Inferior parietal cortex (tissue), 1 donor: ENCODE measurements around the gene BOD1L1.
A peak's percentile ranks its signal among the peaks of the same experiment; 100 is the strongest.

Experiments used
- DNase-seq: peaks from one replicate; pipeline ENCODE4 v3.0.0-alpha.2; 2016; ENCODE audit errors: extremely low spot score

The BOD1L1 gene

DNA sequence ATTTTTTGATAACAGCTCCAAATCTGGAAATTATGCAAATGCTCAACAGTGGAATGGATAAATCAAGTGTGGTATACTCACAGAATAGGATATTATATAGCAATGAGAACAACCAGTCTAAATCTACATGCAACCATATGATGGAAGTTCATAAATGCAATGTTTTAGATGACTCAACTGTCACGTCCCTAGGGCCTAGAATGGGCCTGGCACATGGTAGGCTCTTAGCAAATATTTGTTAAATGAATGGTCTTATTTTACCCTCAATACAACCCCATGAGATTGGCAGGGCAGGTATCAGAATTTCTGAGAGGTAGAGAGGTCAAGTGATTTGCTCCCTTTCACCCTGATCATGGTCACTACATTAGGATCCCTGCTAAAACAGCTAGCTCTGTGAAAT is 68.6 kb downstream of the BOD1L1 start:
- no peak for DNase-seq

- no peak for DNase-seq
These were observed 72.2 kb downstream of the BOD1L1 start for GRCh38 chr4:13555325-13555724.

DNA sequence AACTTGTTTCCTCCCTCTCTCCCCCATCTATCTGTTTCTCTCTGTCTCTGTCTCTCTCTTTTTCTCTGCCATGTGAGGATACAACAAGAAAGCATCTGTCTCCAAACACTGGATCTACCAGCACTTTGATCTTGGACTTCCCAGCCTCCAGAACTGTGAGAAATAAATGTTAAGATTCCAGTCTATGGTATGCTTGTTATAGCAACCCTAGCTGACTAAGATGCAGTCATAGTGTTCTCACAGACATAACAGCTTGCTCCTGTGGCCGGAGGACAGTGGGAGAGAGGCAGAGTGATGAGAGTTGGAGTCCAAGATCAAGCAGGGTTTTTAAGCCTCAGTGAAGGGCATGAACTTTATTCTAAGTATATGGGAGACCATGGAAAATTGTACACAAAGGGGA is 74.4 kb downstream of the BOD1L1 start:
- DNase-seq: no peak

DNA sequence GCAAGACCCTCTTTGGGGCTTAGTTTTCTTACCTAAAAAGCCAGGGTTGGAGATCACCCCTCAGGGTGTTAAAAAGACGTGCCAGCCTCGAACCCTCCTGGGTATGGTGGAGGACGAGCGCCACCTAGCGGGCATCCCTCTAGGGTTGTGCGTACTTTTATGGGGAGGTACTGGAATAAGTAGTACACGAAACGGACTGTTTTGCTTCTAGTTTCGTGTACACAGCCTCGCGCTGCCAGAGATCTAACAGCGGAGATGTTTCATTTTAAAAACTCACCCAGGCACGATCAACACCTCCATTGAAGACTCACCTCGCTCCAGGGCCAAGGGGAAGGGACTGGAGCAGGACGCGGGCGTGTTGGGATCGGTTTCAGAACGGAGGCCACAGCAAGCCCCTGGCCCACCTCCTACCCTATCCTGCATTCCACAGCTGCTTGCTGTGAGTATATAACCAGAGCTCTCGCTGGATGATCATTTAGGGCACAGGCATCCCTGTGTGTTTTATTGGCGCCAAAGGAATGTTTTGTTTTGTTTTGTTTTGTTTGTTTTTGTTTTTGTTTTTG is 78.5 kb downstream of the BOD1L1 start:
- DNase-seq: peak; percentile 76

- DNase-seq: no peak
These were observed 79.2 kb downstream of the BOD1L1 start for GRCh38 chr4:13548059-13548983.

DNA sequence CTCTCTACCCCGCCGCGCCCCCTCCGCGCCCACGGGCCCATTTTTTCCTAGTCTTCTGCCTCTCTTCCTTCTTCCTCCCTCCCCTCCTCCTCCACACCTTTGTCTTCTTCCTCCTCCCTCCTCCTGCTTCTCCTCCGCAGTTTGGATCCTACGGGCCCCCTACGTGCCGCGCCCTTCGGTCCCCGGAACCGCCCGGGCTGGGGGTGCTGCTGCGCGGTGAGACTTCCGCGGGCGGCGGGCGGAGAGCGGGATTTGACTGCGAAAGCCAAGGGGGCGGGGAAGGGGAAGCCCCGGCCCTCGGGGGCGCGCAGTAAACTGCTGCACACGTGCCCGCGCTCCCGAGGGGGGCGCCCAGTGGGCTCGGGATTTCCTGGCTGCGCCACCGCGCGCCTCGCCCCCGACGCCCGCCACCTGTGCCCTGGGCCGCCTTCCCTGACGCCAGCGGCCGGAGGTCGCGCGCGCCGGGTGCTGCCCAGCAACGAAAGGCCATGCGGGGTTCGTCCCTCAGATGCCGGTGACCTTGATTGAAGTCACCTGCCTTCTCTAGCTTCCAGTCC is 80.0 kb downstream of the BOD1L1 start:
- no peak for DNase-seq

DNA sequence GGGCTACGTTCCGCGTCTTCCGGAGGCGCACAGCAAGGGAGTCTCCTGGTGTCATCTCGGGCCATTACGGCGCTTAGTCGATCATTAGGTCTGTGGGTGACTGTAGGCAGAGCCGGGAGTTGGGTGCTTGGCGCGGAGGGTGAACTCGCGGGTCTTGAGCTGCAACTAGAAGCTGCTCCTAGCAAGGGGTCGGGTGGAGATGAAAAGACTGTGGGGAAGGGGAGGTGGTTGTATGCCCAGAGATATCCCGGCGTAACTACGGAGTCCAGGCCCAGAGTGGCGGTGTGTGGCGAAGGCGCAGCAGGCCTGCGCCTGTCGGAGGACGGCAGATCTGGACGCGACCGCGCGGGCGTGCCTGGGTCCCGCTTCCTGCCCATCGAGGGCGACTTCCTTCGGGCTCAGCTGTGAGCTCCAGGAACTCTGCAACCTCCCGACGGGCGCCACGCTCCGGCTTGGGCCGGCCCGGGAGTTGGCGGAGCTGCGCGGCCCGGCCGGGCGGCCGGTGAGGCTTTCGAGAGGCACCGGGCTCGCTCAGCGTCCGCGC is 80.5 kb downstream of the BOD1L1 start:
- no peak for DNase-seq

DNA sequence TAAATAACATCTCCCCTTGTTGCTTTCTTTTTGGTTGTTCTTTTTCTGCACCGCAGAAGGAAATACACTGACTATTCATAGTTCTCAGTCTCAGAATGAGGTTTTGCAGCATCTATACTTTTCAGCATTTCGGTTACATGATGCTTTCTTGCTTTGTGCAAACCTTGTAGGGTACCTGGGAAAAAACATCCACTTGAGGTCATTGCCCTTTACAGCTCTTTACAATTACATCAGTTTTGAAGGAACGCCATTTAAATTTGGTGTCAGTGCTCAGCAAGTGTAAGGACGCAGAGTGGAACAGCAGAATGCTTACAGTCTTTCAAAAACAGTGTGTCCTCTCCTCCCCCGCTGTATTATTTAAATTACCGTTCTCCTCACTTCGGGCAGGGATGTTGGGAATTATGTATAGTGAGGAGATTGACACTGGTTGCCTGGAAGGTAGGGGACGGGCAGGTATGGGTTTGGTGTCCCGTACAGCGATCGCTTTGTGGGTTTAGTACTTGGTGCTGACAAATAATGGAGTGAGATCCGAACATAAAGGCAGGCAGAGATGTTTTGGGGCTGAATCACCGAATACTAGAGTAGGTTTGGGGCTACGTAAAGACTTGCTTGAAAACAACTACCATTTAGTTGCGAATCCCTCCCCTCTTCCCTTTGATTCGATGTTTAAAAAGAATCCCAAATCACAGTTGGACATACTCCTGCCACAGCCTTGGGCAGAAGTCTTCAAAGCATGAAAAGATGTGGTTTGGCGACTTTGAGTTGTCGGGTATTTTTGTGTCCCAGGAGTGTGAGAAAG is 81.2 kb downstream of the BOD1L1 start:
- DNase-seq: no peak

GRCh38 chr4:13545394-13545808 is 82.1 kb downstream of the BOD1L1 start:
- DNase-seq: no peak

- DNase-seq: peak; percentile 29
These were observed 82.7 kb downstream of the BOD1L1 start for GRCh38 chr4:13544606-13545393.

- DNase-seq: no peak
These were observed 83.5 kb downstream of the BOD1L1 start, which contains the start of gene NKX3-2 for GRCh38 chr4:13543839-13544605. TSS of gene NKX3-2 (minus strand) at chr4:13544508. CDS start at chr4:13544414, 94 bp downstream.

GRCh38 chr4:13543032-13543838 is 84.3 kb downstream of the BOD1L1 start:
- DNase-seq: no peak

GRCh38 chr4:13542577-13543031 is 84.9 kb downstream of the BOD1L1 start:
- no peak for DNase-seq

- DNase-seq: no peak
These were observed 85.6 kb downstream of the BOD1L1 start for GRCh38 chr4:13541720-13542576.

DNA sequence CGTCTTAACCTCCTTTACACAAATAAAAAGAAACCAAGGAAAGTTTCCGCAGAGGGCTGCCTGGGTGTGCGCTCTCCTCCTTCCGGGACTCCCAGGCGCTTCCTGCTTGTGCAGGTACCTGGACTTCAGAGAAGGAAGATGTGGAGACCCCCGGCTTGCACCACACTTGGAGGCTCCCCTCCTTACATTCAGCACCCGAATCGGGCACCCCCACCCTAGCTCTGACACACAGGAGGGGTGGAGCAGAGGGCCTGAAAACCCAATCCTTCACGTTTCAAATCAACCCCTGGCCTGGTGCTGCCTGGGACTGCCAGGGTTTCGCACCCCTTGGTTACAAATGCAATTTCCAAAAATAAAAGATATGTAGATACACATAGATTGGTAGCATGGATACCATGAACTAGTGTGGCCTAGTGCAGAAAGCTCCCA is 86.3 kb downstream of the BOD1L1 start:
- DNase-seq: no peak

DNA sequence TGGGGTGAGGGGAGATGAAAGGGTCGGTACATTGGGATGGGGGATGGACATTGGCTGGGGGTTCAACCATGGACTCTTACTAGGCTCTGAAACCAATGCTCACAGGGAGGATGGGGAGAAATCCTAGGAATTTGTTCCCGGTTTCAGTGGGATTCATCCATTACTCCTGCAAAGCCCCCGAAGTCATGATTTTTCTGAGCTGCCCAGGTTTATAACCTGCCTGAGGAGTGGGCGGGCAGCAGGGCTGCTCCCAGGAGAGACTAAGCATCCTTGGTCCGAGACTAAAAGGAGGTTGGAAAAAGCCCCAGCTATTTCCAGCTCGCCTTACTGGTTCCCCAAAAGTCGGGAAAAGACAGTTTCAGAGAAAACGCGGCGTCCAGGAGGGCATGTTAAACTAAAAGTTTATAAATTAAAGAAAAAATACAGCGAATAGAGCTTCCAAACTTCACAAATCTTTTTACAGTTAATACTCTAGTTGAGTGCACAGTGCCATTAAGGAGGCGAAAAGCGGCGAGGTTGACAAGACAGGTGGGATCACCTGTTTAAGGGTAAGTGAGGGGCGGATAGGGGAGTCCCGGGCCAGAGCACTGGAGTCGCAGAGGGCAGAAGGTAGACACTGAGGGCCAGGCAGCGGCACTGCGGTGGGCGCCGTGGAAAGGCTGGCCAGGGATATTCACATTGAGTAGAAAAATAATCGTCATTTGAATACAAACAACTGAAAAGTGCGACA is 86.9 kb downstream of the BOD1L1 start:
- DNase-seq: no peak

- no peak for DNase-seq
These were observed 87.7 kb downstream of the BOD1L1 start for GRCh38 chr4:13539619-13540445.
